Measurements from ENCODE around the gene RUNX2. TPM values are rescaled to one million over a fixed set of nuclear protein-coding genes. Genes with fewer than 3 reads are reported as not detected.

Gene RUNX2
- total and polyA plus RNA-seq, 2 experiments from 2014 or later = 0.66 to 1.7 TPM

- H4K20me1 ChIP-seq (replicated peaks; ENCODE audit: insufficient read depth) = no peaks in the 10 kb centered on the region
- no peaks in the 10 kb centered on the region for H3F3A ChIP-seq (replicated peaks; ENCODE audit: low read depth)
- ATAC-seq (no peak), DNase-seq (ENCODE audit: low spot score) (peak; percentile 3)
- peak overlapping the region; percentile 95 for H3K27ac ChIP-seq (ENCODE audit: low read depth)
- Mint-ChIP-seq H3K27me3 (ENCODE audit: insufficient read depth, low read depth, poor library complexity) (peaks cover 9% of the 10 kb centered on the region), H3K27ac (peak overlapping the region; percentile 100), H3K4me3 (peak overlapping the region; percentile 90), H3K4me1 (peaks cover 16% of the 10 kb centered on the region), H3K36me3 (ENCODE audit: low read depth) (no peaks in the 10 kb centered on the region), H3K9me3 (no peaks in the 10 kb centered on the region)
- H2AFZ ChIP-seq = peak overlapping the region; percentile 96
- peaks cover 16% of the 10 kb centered on the region for H3K4me1 ChIP-seq (ENCODE audit: insufficient read depth)
- TF ChIP-seq, protein P1, sequence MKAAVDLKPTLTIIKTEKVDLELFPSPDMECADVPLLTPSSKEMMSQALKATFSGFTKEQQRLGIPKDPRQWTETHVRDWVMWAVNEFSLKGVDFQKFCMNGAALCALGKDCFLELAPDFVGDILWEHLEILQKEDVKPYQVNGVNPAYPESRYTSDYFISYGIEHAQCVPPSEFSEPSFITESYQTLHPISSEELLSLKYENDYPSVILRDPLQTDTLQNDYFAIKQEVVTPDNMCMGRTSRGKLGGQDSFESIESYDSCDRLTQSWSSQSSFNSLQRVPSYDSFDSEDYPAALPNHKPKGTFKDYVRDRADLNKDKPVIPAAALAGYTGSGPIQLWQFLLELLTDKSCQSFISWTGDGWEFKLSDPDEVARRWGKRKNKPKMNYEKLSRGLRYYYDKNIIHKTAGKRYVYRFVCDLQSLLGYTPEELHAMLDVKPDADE (IDR thresholded peaks at IDR 0.05) = no peak
- TF ChIP-seq NANOG (IDR thresholded peaks at IDR 0.05; ENCODE audit: borderline replicate concordance) (no peak), CREB1 (CRISPR knock-in tag; IDR thresholded peaks at IDR 0.05; ENCODE audit: low read depth) (no peak), EZH2 (IDR thresholded peaks at IDR 0.05; ENCODE audit: low read depth, unreplicated experiment) (no peak), POLR2AphosphoS5 (IDR thresholded peaks at IDR 0.05; ENCODE audit: low read depth) (no peak), JUNB (IDR thresholded peaks at IDR 0.05; ENCODE audit: unreplicated experiment) (no peak), ZNF331 (CRISPR knock-in tag; IDR thresholded peaks at IDR 0.05; ENCODE audit: low read depth) (no peak), EZH2phosphoT487 (IDR thresholded peaks at IDR 0.05; ENCODE audit: unreplicated experiment) (no peak), ZNF114 (CRISPR knock-in tag; IDR thresholded peaks at IDR 0.05) (no peak)
- TF ChIP-seq, protein P2, sequence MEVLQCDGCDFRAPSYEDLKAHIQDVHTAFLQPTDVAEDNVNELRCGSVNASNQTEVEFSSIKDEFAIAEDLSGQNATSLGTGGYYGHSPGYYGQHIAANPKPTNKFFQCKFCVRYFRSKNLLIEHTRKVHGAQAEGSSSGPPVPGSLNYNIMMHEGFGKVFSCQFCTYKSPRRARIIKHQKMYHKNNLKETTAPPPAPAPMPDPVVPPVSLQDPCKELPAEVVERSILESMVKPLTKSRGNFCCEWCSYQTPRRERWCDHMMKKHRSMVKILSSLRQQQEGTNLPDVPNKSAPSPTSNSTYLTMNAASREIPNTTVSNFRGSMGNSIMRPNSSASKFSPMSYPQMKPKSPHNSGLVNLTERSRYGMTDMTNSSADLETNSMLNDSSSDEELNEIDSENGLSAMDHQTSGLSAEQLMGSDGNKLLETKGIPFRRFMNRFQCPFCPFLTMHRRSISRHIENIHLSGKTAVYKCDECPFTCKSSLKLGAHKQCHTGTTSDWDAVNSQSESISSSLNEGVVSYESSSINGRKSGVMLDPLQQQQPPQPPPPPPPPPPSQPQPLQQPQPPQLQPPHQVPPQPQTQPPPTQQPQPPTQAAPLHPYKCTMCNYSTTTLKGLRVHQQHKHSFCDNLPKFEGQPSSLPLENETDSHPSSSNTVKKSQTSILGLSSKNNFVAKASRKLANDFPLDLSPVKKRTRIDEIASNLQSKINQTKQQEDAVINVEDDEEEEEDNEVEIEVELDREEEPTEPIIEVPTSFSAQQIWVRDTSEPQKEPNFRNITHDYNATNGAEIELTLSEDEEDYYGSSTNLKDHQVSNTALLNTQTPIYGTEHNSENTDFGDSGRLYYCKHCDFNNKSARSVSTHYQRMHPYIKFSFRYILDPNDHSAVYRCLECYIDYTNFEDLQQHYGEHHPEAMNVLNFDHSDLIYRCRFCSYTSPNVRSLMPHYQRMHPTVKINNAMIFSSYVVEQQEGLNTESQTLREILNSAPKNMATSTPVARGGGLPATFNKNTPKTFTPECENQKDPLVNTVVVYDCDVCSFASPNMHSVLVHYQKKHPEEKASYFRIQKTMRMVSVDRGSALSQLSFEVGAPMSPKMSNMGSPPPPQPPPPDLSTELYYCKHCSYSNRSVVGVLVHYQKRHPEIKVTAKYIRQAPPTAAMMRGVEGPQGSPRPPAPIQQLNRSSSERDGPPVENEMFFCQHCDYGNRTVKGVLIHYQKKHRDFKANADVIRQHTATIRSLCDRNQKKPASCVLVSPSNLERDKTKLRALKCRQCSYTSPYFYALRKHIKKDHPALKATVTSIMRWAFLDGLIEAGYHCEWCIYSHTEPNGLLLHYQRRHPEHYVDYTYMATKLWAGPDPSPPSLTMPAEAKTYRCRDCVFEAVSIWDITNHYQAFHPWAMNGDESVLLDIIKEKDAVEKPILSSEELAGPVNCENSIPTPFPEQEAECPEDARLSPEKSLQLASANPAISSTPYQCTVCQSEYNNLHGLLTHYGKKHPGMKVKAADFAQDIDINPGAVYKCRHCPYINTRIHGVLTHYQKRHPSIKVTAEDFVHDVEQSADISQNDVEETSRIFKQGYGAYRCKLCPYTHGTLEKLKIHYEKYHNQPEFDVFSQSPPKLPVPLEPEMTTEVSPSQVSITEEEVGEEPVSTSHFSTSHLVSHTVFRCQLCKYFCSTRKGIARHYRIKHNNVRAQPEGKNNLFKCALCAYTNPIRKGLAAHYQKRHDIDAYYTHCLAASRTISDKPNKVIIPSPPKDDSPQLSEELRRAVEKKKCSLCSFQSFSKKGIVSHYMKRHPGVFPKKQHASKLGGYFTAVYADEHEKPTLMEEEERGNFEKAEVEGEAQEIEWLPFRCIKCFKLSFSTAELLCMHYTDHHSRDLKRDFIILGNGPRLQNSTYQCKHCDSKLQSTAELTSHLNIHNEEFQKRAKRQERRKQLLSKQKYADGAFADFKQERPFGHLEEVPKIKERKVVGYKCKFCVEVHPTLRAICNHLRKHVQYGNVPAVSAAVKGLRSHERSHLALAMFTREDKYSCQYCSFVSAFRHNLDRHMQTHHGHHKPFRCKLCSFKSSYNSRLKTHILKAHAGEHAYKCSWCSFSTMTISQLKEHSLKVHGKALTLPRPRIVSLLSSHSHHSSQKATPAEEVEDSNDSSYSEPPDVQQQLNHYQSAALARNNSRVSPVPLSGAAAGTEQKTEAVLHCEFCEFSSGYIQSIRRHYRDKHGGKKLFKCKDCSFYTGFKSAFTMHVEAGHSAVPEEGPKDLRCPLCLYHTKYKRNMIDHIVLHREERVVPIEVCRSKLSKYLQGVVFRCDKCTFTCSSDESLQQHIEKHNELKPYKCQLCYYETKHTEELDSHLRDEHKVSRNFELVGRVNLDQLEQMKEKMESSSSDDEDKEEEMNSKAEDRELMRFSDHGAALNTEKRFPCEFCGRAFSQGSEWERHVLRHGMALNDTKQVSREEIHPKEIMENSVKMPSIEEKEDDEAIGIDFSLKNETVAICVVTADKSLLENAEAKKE (CRISPR knock-in tag; IDR thresholded peaks at IDR 0.05) = no peak
- TF ChIP-seq, protein P3, sequence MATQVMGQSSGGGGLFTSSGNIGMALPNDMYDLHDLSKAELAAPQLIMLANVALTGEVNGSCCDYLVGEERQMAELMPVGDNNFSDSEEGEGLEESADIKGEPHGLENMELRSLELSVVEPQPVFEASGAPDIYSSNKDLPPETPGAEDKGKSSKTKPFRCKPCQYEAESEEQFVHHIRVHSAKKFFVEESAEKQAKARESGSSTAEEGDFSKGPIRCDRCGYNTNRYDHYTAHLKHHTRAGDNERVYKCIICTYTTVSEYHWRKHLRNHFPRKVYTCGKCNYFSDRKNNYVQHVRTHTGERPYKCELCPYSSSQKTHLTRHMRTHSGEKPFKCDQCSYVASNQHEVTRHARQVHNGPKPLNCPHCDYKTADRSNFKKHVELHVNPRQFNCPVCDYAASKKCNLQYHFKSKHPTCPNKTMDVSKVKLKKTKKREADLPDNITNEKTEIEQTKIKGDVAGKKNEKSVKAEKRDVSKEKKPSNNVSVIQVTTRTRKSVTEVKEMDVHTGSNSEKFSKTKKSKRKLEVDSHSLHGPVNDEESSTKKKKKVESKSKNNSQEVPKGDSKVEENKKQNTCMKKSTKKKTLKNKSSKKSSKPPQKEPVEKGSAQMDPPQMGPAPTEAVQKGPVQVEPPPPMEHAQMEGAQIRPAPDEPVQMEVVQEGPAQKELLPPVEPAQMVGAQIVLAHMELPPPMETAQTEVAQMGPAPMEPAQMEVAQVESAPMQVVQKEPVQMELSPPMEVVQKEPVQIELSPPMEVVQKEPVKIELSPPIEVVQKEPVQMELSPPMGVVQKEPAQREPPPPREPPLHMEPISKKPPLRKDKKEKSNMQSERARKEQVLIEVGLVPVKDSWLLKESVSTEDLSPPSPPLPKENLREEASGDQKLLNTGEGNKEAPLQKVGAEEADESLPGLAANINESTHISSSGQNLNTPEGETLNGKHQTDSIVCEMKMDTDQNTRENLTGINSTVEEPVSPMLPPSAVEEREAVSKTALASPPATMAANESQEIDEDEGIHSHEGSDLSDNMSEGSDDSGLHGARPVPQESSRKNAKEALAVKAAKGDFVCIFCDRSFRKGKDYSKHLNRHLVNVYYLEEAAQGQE (IDR thresholded peaks at IDR 0.05; ENCODE audit: unreplicated experiment) = no peak
- TF ChIP-seq, protein P4, sequence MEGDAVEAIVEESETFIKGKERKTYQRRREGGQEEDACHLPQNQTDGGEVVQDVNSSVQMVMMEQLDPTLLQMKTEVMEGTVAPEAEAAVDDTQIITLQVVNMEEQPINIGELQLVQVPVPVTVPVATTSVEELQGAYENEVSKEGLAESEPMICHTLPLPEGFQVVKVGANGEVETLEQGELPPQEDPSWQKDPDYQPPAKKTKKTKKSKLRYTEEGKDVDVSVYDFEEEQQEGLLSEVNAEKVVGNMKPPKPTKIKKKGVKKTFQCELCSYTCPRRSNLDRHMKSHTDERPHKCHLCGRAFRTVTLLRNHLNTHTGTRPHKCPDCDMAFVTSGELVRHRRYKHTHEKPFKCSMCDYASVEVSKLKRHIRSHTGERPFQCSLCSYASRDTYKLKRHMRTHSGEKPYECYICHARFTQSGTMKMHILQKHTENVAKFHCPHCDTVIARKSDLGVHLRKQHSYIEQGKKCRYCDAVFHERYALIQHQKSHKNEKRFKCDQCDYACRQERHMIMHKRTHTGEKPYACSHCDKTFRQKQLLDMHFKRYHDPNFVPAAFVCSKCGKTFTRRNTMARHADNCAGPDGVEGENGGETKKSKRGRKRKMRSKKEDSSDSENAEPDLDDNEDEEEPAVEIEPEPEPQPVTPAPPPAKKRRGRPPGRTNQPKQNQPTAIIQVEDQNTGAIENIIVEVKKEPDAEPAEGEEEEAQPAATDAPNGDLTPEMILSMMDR (conservative IDR thresholded peaks at IDR 0.05; ENCODE audit: low read depth in 2 of 2) = no peak
- peak overlapping the region; percentile 78 for H3K4me3 ChIP-seq
- peak overlapping the region; percentile 87 for H3K4me2 ChIP-seq
- H3K79me2 ChIP-seq (replicated peaks; ENCODE audit: insufficient read depth) = peaks cover 46% of the 10 kb centered on the region
- no peaks in the 10 kb centered on the region for H3K36me3 ChIP-seq (ENCODE audit: insufficient read depth)
- no peaks in the 10 kb centered on the region for H3K27me3 ChIP-seq (ENCODE audit: insufficient read depth)
- no peaks in the 10 kb centered on the region for H3K9me2 ChIP-seq (ENCODE audit: insufficient read depth)
These were observed 49.0 kb downstream of the RUNX2 start for GRCh38 chr6:45377043-45377553.
